Stimulated activated CD4-positive, alpha-beta T cell treated with anti-CD3 and anti-CD28 coated beads, Interleukin-2, amount 100 ng/mL, for 48 hours (primary cell): ENCODE measurements around the gene EPS8L3.
"Not testable (repeated sequence)": the region's sequence is repeated elsewhere in the genome, so short reads cannot be mapped to it uniquely, and the experiment has no call there.

ENCODE experiments used
- DNase-seq, 2 donors: peaks; one replicate each; pipeline ENCODE4 v3.0.0-alpha.2; 2020

The EPS8L3 gene

DNA sequence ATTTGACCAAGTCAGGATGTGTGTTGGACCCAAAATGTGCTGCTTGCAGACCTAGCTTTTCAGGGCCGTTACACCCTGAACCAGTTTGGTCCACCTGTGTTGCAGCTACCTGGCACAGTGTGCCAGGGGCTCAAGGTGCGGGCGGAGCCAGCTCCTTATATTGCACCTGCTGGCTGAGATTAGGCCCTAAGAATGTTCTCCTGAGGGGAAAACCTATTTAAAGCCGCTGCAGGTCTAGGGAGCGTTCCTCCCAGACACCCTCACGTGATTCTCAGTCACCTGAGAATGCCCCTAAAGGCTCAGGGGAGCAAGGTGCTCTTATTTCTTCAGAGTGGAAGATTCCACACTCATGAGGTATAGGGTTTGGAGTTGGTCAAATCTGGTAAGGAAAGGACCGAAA is 34.9 kb downstream of the EPS8L3 start:
- DNase-seq, result no peak

DNA sequence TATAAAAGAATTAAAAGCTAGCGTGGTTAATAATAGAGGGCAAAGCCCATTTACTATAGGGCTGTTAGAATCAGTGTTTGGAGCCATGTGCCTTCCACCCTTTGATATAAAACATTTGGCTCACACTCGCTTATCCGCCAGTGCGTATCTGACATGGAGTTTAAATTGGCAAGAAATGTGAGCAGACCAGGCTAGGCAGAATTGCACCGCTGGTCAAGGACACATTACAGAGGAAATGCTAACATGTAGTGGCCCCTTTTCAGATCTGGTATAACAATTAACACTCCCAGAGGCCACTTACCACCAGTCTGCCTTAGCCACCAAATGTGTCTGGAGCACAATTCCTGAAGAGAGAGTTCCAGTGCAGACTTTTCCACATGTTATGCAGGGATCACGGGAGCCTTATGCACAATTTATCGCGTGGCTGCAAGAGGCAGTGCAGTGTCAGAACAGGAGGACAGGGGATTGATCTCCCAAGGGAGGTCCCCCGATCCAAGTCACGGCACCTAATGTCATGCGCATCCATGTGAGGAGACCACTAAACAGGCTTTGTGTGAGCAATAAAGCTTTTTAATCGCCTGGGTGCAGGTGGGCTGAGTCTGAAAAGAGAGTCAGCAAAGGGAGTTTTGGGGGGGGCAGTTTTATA is 36.9 kb downstream of the EPS8L3 start:
- DNase-seq, result no peak

DNA sequence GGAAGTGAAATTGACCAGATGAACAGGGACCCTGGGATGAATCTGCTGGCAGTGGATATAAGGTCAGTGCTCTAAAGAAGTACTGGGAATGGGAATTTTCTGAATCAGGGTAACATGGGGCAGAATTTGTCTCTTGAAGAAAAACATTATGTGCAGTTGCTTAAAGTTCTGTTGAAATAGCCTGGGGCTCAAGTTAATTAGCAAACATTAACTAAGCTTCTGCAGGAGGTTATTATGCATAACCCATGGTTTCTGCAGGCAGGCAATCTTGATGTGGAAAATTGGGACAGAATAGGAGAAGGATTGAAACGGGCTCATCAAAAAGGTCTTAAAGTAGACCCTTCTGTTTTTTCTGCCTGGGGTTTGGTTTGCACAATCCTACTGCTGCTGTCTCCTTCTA is 37.7 kb downstream of the EPS8L3 start:
- DNase-seq, result no peak

DNA sequence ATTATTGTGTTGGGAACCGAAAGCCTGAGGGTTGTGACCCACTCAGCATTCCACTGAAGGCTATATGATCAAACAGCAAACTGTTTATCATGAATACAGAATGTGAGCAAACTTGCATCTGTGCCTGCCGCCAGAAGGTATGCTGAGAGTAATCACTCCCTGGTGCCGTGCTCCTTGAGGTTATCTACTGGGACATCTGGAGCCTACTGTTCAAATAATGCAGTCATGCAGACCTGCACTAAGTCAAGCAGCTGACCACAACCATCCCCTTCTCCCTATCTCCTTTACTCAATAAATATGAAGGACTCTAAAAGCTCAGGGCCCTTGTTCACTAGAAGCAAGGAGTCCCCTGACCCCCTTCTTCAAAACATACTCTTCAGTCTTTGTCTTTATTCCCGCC is 38.2 kb downstream of the EPS8L3 start:
- no peak for DNase-seq

DNA sequence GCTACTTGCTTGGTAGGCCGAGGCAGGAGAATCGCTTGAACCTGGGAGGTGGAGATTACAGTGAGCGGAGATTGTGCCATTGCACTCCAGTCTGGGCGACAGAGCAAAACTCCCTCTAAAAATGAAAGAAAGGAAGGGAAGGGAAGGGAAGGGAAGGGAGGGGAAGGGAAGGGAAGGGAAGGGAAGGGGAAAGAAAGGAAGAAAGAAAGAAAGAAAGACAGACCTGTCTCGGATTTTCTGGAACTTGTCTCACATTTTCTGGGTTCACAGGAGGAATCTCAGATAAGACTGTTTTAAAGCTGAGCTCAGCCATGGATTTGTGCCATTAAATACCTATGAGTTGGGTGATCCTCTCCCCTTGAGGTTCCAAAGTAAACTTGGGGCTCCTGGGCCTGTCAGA is 38.8 kb downstream of the EPS8L3 start:
- no peak for DNase-seq

DNA sequence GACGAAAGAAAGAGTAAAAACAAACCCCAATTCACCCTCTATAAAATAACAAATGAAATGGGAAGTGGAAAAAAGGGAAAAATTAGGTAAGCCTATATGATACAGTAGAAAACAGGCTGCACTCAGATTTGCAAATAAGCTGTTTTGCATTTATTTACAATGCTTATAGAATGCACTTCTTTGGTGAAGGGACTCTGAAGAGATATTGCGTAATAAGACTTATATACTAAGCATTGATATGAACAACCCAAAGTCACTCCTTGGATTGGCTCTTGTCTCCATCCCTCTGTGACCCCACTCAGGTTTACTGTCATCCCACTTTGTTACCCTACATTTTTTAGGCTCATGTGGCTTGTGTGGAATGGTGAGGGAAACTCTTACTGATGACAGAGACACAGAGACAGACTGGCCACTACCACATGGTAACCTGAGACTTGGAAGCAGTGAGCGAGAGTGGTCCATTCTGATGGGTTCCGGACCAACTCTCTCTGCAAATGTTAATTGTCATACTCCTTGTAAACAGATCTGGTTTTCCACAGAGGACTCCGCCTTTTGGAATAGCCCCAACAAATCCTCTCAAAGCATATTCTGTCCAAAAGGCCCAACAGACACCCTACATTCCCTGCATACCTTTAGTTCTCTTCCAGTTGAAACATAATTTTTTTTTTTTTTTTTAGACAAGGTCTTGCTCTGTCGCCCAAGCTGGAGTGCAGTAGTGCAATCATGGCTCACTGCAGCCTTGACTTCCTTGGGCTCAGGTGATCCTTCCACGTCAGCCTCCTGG is 40.6 kb downstream of the EPS8L3 start:
- DNase-seq, result no peak

DNA sequence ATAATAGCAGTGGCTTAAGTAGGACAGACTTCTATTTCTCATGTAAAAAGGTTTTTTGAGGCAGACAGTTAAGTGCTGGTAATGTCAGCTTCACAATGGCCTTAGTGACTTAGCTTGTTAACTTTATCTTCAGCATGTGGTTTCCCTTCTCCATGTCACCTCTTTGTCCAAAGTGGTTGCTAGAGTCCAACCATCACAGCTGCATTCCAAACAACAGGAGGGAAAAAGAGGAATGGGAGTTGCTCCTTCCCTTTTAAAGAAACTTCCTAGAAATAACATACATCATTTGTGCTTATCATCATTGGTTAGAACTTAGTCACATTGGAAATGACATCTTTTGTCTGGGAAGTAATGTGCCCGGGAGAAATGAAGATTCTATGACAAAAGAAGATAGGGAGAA is 41.8 kb downstream of the EPS8L3 start:
- no peak for DNase-seq

DNA sequence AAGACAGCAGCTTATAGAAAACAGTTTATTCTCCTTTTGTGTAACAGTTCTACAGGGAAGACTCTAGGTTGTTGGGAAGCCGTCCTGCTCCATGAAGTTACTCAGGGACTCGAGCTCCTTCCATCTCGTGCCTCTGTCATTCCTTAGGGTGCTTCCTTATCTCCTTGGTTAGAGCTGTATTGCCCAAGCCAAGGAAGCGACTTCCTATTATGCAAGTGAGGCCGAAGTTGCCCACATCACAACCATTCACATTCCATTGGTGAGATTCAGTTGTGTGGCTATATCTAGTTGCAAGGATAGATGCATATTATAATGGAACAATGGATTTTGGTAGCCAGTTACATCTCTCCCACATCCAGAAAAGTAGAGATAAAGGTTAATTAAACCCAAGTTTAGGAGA is 42.7 kb downstream of the EPS8L3 start:
- no peak for DNase-seq

DNA sequence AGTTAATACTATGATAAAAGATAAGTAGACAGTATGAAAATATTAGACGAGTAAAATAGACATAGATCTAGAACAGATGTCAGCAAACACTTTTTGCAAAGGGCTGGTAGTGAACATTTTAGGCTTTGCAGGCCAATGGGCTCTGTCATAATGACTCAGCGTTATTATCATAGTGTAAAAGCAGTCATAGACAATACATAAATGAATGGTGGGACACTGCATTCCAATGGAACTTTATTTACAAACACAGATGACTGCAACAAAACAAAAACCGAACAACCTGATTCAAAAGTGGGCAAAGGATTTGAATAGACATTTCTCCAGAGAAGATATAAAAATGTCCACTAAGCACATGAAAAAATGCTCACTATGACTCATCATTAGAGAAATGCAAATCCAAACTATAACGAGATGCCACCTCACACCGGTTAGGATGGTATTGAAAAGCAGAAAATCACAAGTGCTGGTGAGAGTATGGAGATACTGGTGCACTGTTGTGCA is 44.3 kb downstream of the EPS8L3 start:
- no peak for DNase-seq

DNA sequence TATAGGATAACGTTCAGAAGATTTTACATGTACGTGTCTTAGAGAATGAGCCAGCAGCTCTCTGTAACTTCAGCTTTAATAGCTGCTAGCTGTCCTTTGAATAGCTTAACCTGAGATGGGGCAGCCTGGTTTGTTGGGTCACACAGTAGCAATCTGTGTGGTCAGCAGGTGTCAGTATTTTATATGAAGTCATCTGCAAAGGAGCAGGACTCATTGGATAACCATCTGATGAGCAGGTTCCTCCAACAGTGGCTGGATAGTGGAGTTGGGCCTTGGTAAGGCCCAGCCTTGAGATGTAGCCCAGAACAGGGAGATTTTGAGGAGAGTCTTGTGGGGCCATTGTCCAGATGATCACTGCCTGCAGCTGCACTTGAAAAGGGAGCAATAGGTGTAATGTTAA is 45.2 kb downstream of the EPS8L3 start:
- no peak for DNase-seq

DNA sequence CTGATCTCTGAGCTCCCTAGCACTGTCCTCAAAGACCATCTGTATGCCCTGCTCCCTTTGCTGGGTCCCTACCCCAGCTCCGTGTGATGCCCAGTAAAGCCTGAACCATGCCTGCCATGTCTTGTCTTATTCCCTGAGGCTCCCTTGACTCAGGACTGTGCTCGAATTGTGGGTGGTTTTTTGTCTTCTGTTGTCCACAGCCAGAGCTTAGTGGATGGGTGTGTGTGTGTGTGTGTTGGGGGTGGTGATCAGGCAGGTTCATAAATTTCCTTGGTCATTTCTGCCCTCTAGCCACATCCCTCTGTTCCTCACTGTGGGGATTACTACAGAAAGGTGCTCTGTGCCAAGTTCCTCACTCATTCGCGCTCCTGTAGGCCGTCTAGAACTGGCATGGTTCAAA is 46.0 kb downstream of the EPS8L3 start:
- no peak for DNase-seq

DNA sequence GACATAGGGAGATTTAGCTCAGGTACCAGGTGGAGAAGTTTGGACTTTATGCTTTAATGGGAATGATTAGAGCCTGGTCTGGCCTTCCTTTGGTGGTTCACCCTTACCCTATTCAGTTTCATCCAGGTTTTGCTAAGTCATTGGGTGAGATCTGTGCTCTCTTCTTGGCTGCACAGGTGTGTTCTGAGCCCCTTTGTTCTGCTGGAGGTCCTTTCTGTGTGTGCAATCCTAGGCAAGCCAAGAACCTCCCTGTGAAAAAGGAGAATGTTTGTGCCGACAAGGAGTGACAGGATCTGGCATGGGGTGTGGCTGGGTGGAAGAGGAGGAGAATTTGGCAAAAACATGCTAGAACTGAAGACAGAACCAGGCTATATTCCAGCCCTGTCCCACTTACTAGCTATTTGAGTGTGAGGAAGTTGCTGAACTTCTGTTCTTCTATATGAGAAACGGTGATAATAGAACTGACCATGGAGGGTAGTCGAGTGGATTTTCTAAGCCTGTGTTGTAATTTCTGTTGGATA is 47.1 kb downstream of the EPS8L3 start:
- no peak for DNase-seq

DNA sequence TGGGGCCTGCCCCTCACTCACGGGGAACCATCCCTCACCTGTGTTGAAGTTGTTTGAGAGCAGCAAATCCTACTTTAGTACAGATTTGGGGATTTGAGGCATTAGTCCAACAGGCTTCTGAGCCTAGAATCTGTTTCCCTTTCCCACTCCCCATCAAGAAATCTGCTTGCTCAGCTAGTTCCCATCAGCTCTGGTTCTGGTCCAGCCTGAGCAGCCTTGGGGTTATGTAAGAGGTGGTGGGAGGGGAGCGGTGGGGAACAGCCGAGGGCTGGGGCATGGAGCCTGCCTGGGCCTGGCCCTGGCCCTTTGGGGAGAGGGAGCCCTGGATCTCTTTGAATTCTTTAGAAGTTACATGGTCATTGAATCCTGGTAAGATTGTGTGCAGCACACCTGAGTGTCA is 47.6 kb downstream of the EPS8L3 start:
- DNase-seq, result no peak

DNA sequence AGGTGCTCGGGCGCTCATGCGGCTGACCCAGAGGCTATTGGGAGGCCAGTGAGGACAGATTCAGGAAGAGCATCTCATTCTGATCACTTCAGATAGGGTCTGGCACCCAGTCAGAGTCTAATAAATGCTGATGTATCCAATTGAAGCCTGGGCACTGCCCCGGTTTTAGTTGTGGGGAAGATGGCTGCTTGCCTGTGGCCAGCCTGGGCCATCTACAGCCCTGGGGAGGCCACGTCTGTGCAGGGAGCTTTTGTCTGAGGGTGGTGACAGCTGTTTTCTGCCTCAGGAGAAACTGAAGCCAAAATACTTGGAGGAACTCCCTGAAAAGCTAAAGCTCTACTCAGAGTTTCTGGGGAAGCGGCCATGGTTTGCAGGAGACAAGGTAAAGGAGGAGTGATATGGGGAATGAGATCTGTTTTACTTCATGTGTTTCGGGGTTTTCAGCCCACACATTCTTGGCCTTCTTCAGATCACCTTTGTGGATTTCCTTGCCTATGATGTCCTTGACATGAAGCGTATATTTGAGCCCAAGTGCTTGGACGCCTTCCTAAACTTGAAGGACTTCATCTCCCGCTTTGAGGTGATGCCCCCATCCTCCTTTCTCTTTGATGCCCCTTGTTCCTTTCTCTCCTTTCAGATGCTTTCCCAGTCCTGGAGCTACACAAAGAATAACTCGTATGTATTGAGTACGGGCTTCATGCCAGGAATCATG is 48.9 kb downstream of the EPS8L3 start:
- DNase-seq, result no peak

DNA sequence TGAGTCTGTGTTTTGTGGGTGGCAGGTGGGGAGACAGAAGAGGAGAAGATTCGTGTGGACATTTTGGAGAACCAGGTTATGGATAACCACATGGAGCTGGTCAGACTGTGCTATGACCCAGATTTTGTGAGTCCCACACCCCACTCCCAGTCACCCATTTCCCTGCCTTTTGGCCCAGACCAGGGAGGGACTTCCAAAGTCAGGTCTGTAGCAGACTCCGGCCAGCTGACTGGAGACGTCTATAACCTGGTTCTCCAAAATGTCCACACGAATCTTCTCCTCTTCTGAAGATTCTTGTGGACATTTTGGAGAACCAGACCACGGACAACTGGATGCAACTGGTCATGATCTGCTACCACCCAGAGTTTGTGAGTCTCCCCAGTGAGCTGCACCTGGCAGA is 50.1 kb downstream of the EPS8L3 start:
- DNase-seq, result no peak

DNA sequence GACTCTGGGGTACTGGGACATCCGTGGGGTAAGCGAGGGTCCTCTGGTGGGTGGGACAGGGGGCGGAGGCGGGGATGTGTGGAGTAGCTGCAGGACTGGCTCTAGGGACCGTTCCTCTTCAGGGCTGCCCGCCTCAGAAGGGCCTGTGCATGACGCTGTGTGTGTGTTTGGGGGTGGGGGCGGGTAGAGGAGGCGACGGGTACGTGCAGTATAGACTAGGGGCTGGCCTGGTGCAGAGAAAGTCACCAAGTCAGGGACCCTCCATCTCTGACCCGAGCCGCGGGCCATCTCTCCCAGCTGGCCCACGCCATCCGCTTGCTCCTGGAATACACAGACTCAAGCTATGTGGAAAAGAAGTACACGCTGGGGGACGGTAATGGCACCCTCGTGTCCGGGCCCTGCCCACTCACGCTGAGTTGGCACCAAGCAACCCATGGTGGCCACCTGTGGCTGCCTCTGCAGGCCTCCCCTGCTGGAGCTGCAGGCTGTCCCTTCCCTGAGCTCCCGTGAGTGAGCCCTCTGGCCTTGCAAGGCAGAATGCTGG is 51.3 kb downstream of the EPS8L3 start:
- no peak for DNase-seq

DNA sequence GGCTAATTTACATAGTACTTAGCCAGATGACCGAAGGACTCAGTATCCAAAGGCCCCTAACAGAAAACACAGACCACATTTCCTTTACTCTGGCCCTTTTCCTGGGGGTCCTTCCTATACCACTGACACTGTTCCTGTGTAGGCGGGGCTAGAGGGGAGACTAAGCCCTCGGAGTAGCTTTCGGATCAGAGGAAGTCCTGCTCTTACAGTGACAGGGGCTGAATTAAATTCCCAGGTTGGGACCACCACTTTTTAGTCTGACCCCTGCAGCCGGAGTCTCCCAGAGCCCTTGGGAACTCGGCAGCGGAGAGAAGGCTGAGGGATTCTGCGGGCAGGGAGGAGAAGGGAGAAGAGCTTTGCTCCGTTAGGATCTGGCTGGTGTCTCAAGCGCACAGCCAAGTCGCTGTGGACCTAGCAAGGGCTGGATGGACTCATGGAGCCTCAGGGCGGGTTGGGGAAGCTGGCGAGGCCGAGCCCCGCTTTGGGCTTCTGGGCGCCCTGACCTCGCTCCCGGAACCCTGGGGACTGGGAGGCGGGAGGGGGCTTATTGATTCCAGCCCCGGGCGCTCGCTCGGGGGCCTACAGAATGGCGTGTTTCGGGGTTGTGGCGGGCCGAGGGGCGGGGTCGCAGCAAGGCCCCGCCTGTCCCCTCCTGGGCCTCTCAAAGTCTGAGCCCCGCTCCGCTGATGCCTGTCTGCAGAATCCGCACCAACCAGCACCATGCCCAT is 52.0 kb downstream of the EPS8L3 start, which contains the start of gene GSTM5:
Gene GSTM5 (plus strand): TSS at position 659 of the 728 bp plus-strand sequence. CDS start 62 bp downstream, at position 721.
- not testable (repeated sequence) for DNase-seq

DNA sequence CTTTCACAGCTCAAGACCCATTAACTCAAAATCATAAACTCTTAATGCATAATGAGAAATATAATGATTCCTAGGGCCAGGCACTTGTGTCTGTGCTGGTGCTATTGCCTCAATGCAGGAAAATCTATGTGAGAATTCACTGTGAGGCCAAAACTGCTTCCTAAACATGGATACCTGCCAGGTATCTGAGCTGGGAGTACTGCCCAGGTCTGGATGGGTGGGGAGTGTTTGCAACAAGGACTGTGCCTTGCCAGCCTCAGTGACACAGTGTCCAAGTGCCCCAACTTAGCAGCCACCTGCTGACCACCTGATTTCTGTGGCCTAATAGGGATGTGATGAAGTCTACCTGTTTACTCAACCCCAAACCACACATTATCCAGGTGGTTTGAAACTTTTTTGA is 53.9 kb downstream of the EPS8L3 start:
- DNase-seq, result not testable (repeated sequence)

DNA sequence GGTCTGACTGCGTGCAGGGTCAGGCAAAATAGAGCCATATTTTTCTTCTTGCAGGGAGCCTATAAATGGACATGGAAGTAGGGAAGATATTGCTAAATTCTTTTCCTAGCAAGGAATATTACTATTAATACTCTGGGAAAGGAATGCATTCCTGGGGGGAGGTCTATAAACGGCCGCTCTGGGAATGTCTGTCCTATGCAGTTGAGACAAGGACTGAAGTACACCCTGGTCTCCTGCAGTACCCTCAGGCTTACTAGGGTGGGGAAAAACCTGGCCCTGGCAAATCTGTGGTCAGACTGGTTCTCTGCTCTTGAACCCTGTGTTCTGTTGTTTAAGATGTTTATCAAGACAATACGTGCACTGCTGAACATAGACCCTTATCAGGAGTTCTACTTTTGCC is 54.8 kb downstream of the EPS8L3 start:
- not testable (repeated sequence) for DNase-seq

DNA sequence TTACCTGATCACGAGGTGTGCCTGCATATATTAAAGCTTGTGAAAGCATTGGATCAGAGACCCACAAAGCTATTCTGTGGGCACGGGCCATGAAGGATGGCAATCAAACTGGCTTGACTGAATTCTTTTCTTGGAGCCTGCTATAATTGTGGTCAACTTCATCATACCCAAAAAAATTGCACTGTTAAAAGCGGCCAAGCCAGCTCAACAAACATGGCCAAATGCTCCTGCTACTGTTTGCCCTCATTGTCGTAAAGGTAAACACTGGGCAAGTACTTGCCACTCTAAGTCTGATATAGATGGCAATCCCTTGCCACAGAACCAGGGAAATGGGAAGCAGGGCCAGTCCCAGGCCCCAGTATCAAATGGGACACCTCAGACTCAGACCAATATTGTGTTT is 58.3 kb downstream of the EPS8L3 start:
- no peak for DNase-seq

DNA sequence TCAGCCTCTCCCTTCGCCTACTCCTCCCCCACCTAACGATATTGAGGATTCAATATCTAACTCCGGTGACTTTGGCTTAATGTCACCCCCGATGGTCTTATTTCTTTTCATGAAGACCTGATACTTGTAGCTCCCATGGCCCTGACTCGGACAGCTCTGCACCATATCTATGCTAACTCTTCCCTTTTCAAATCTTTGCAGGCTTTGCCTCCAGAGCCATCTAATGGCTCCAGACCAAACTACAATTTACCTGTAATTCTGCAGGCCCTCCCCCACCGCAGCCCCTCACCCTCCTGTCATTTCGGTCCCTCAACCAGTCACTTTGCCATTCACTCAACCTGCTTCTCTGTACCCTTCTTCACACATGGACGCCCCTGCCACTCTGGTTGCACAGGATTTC is 59.5 kb downstream of the EPS8L3 start:
- DNase-seq, result no peak

DNA sequence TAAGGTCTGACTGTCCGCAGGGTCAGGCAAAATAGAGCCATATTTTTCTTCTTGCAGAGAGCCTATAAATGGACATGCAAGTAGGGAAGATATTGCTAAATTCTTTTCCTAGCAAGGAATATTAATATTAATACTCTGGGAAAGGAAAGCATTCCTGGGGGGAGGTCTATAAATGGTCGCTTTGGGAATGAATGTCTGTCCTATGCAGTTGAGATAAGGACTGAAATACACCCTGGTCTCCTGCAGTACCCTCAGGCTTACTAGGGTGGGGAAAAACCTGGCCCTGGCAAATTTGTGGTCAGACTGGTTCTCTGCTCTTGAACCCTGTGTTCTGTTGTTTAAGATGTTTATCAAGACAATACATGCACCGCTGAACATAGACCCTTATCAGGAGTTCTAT is 60.8 kb downstream of the EPS8L3 start:
- not testable (repeated sequence) for DNase-seq
